GM21381 (cell line): ENCODE measurements around the gene SLFN13.
"Not testable (repeated sequence)": the region's sequence is repeated elsewhere in the genome, so short reads cannot be mapped to it uniquely, and the experiment has no call there.

ENCODE experiments used
- ATAC-seq: cut with Tn5 transposase; IDR thresholded peaks from one replicate; pipeline ENCODE4 v1.9.1; 2021; ENCODE audit warnings: mild to moderate bottlenecking, moderate library complexity; ENCODE audit not compliant: unreplicated experiment

The SLFN13 gene

GRCh38 chr17:35432176-35433074 is 16.1 kb downstream of the SLFN13 start, which contains the start of gene SLFN12:
SLFN12 (minus strand) TSS chr17:35432500; CDS start chr17:35423028, 9,472 bp downstream.
- ATAC-seq: peak; percentile 80

GRCh38 chr17:35429702-35430101 is 18.9 kb downstream of the SLFN13 start:
- no peak for ATAC-seq

GRCh38 chr17:35428229-35428628 is 20.3 kb downstream of the SLFN13 start:
- no peak for ATAC-seq

- ATAC-seq: no peak
These were observed 24.8 kb downstream of the SLFN13 start for GRCh38 chr17:35423761-35424160.

GRCh38 chr17:35421069-35421468 is 27.5 kb downstream of the SLFN13 start:
- not testable (repeated sequence) for ATAC-seq

- no peak for ATAC-seq
These were observed 31.9 kb downstream of the SLFN13 start for GRCh38 chr17:35416659-35417058.

- not testable (repeated sequence) for ATAC-seq
These were observed 33.9 kb downstream of the SLFN13 start for GRCh38 chr17:35414707-35415106.

GRCh38 chr17:35414247-35414646 is 34.3 kb downstream of the SLFN13 start:
- ATAC-seq: no peak

- ATAC-seq: no peak
These were observed 41.0 kb downstream of the SLFN13 start for GRCh38 chr17:35407531-35407930.

- no peak for ATAC-seq
These were observed 42.0 kb downstream of the SLFN13 start for GRCh38 chr17:35406568-35406967.

- ATAC-seq: no peak
These were observed 44.2 kb downstream of the SLFN13 start for GRCh38 chr17:35404360-35404759.

GRCh38 chr17:35393783-35394182 is 54.8 kb downstream of the SLFN13 start:
- not testable (repeated sequence) for ATAC-seq

- no peak for ATAC-seq
These were observed 57.9 kb downstream of the SLFN13 start for GRCh38 chr17:35390663-35391062.

GRCh38 chr17:35390156-35390555 is 58.4 kb downstream of the SLFN13 start:
- no peak for ATAC-seq

- ATAC-seq: no peak
These were observed 61.1 kb downstream of the SLFN13 start for GRCh38 chr17:35387496-35387895.
